Measurements from ENCODE around the gene RIC3.
A peak's percentile ranks its signal among the peaks of the same experiment; 100 is the strongest.

The RIC3 gene

DNA sequence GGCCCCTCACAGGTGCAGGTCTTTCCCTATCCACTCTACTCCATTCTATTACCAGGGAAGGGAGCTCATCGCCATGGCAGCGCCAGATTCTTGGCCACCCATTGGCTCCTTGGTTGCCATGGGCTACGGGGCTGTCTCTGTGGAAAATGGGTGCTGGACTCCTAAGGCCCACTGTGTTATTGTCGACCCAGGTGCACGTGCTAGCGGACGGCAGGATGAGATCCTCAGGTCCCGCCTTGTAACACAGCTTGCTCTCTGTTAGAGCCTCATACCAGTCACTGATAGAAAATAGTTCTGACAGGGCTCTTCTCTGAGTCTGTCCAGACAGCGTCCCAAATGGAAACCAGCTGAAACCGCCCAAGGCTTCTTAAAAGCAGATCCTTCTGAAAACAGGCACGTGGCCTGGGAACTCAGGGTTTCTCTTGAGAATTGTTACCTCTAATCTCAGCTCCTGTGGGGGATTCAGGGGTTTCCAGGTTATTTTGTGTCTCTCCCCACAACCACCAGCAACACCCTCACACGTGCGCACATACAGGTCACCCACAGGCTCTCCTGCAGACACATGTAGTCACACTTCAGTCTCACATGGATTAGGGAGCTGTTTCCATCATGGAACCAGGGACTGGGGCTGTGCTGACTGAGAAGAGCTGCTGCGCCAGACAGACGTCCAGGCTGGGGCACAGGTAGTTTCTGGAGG, 86.3 kb downstream of the RIC3 start:
- TF ChIP-seq POLR2A (IDR thresholded peaks at IDR 0.05; ENCODE audit: low read depth, low read length), result no peak
- no peak for FAIRE-seq
- DNase-seq (ENCODE audit: insufficient read length, low spot score), result no peak

DNA sequence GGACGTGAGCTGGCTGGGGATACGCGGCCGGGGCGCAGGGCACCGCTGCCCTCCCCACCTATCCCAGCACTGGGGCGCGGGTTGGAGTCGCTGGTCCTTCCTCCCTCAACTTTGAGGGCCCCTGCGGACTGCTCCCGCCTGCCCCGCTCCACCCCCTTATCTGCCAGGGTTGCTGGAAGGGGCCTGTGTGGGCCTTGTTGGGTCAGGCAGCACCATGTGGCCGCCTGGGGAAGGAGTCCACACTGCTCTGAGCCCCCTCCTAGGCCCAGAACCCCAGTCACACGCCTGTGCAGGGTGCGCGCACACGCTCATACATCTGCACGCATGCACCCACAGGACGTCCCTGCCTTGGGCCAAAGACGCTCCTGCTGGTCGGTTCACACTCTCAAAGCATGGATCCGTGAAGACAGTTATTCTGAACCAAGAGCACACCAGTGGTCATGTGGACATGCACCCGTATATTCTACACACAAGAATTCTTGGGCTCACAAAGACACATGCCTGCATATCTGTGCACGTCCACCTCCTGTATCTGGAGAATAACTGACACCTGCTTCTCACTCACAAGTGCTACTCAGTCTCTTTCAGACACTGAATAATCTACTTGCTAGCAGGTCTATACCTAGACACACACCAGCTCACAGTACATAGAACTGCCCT, 87.1 kb downstream of the RIC3 start:
- TF ChIP-seq POLR2A (IDR thresholded peaks at IDR 0.05; ENCODE audit: low read depth, low read length), result no peak
- DNase-seq (ENCODE audit: insufficient read length, low spot score) (no peak), FAIRE-seq (no peak)

DNA sequence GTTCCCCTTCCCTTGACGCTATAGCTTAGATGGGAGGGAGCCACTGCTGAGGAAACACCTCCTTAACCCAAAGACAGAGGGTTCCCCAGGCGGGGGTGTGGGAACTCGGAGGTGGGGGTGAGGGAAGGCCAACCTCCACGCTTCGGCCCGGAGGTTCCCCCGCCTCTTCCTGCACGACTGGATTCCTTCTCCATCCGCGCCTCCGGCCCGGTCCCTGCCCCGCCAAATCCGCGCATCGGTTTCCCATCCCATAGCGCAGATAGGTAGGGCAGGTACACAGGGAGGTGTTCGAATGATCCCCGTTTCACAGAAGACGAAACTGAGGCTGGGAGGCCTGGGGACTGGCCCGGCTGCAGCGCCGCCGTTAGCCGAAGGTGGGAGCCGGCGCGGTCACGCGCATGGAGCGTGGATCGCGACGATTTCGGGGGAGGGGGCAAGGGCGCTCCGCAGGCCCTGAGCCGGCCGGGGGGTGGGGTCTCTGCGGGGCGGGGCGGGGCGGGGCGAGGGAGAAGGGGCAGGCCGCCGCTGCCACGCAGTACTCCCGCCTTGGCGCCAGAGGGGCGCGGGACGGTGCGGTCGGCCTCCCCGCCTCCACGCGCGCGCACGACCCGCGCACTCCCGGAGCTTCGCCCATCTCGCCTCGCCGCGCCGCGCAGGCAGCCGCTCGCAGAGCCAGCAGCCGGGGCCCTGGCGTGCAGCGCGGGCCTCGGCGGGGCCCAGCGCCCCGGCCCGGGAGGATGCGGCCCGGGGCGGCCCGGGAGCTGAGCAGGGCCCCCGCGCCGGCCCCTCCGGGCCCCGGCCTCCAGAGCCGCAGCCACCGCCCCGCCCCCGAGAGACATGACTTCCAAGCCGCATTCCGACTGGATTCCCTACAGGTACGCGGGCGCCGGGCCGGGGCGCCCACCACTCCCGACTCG, 87.9 kb downstream of the RIC3 start, which contains the start of gene TUB:
TSS of gene TUB (plus strand) at position 538 of the 917 bp plus-strand sequence. CDS start at position 838, 300 bp downstream.
- no peak for DNase-seq (ENCODE audit: insufficient read length, low spot score)
- TF ChIP-seq POLR2A (IDR thresholded peaks at IDR 0.05; ENCODE audit: low read depth, low read length), result peak; percentile 57; the same call in 1 of the 2 replicates
- no peak for FAIRE-seq

DNA sequence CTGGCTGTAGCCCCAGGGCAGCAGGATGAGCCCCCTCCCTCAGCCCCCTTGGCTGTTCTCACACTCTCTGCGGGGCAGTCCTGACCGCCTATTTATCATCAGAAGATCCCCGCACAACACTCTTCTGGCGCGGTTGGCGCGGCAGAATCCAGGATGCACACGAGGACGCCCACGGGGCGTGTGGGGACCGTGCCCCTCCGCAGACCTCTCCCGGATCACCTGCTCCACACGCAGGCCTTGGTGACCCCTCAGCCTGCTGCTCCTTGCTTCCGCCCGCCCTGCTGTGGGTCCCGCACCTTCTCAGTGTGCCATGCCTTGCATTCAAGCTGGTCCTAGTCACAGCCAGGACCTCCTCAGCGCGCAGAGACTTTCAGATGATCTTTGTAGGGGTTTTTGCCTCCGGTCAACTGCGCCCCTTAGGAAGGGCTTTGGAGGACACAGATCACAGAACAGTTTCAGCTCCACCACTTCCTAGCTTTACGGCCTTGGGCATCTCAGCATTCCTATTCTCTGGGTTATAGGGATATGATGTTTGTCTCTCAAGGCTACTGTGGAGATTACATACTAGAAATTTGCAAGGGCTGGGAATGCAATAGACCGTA, 88.7 kb downstream of the RIC3 start:
- DNase-seq (ENCODE audit: insufficient read length, low spot score), result no peak
- FAIRE-seq, result no peak
- TF ChIP-seq POLR2A (IDR thresholded peaks at IDR 0.05; ENCODE audit: low read depth, low read length), result no peak

DNA sequence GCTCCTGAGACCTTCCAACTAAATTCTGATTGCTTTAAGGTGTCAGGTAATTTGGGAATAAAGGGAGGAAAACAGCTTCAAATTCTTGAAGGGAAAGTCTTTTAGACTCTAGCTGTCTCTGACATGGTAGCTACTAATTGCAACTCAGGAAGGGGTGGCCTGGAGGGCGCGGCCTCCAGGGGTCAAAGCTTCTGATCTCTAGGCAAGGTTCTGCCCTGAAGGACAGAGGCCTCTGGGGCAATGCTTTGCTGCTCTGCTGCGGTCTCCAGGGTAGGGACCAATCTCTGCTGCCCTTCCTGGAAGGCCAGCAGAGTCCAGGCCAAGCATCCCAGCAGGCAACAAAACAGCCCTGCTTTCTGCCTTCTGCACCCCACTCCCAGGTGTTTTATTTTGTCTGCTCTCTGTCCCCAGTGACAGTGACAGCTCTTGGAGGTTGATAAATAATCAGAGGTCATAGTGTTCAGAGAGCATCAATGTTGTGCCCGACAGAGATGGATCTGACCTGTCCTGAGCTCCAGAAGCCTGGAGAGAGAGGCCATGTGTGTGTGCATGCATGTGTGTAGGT, 89.6 kb downstream of the RIC3 start:
- FAIRE-seq (no peak), DNase-seq (ENCODE audit: insufficient read length, low spot score) (no peak)
- TF ChIP-seq POLR2A (IDR thresholded peaks at IDR 0.05; ENCODE audit: low read depth, low read length), result no peak

DNA sequence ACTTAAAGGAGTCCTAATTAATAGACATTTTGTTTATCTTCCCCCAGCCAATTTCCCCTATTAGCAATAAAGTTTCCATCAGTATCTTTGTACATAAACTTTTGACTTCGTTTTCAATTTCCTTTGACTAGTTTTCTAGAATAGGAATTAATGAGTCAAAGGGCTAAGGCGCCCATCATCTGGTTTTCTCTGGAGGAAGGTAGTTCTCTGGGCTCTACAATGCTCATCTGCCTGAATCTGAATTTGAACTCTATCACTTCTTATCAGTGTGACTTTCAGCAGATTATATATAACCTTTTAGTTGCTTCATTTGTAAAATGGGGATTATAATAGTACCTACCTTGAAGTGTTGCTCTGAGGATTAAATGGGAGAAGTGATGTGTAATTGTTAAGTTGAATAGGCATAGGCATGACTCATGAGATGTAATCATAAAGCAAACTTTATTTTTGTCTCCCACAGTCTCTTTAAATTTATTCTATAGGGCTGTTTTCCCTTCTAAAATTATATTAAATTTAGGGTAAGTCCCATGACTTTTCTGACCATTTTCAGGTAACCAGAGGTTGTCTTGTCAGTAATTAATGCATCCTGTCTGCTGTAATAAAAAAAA, 93.6 kb downstream of the RIC3 start:
- no peak for FAIRE-seq
- TF ChIP-seq POLR2A (IDR thresholded peaks at IDR 0.05; ENCODE audit: low read depth, low read length), result no peak
- DNase-seq (ENCODE audit: insufficient read length, low spot score), result no peak

DNA sequence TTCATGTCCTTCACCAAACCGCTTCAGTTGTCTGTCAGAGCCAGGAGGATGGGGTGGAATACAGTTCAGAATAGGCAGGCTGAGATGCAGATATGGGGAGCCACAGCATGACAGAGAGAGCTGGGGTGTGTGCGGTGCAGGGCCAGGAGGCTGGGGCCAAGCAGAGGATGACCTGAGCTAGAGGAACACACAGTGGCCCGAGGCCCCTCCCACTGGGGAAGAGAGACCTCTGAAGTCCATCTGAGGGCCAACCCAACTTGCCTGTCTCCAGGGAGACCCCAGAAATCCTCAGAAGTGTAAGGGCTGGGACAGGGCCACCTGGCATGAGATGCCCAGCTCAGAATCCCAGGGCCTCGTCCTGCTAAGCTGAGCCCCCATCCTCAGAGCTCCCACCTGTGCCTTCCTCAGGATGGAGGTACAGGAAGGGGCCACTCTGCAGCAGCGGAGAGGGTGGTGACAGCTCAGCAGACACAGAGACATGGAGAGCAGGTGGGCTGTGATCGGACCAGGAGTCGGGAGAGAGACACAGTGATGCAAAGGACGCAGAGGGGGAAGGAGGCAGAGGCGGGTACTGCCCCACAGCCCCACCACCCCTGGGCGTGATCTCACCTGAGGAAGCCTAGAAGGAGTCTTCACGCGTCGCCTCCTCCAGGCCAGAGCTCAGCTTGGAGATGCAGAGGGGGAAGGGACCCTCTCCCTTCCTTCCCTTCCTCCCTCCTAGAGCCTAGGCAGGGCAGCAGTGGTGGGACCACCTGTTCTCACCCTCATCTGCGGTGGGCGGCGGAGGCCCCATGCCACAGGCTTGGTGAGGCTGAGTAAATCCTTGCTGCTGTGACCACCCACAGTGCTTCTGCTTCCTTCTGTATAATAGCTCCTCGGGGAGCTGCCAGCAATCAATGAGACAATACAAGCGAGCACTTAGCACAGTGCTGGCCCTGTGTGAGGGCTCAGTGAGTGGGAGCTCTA, 96.9 kb downstream of the RIC3 start:
- FAIRE-seq, result no peak
- DNase-seq (ENCODE audit: insufficient read length, low spot score), result no peak
- no peak for TF ChIP-seq POLR2A (IDR thresholded peaks at IDR 0.05; ENCODE audit: low read depth, low read length)

DNA sequence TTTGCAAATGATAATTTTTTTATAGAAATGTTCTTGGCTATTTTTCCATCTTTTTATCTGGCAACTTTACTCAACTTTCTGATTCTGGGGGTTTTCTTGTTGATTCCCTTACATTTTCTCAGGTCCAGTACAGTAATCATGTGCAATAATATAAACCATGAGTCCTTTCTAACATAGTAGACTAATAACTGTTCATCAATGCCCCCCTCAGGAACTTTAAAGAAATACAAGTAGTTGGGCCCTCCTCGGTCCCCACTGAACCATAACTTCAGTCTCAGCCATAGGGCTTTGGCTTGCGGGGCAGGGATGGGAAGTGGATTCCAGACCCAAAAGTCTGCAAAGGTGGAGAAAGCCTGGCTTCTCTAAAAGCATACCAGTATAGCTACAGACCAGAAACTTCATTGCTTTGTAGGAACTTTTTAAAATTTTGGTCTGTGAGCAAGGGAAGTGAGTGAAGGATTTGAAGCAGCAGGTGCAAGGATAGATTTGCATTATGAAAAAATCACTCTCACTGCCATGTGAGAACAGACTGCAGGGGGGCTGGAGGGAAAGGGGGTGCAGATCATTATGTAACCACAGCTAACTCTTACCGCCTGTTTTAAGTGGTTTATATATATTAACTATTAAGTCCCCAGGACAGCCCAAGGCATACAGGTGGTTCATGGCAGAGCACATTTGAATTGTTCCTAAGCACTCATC, 98.3 kb downstream of the RIC3 start:
- FAIRE-seq (no peak), DNase-seq (ENCODE audit: insufficient read length, low spot score) (peak; percentile 70)
- TF ChIP-seq POLR2A (IDR thresholded peaks at IDR 0.05; ENCODE audit: low read depth, low read length), result no peak

DNA sequence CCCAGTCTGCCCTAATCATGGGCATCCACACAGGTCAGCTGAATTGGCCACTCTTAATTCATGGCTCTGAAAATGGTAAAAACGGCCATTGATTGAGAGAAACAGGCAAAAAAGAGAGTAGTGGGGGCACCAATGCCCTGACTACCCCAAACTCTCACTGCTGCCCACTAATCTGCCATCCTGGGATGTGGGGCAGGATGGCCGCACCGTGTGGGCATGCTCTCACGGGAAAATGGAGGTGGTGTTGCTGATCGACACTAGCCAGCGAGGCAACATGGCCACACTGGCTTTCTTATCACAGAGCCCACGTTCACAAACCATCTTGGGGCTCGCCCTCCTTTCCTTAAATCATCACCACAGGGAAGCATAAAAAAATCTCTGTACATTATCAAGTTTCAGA, 99.1 kb downstream of the RIC3 start:
- DNase-seq (ENCODE audit: insufficient read length, low spot score) (no peak), FAIRE-seq (no peak)
- no peak for TF ChIP-seq POLR2A (IDR thresholded peaks at IDR 0.05; ENCODE audit: low read depth, low read length)

DNA sequence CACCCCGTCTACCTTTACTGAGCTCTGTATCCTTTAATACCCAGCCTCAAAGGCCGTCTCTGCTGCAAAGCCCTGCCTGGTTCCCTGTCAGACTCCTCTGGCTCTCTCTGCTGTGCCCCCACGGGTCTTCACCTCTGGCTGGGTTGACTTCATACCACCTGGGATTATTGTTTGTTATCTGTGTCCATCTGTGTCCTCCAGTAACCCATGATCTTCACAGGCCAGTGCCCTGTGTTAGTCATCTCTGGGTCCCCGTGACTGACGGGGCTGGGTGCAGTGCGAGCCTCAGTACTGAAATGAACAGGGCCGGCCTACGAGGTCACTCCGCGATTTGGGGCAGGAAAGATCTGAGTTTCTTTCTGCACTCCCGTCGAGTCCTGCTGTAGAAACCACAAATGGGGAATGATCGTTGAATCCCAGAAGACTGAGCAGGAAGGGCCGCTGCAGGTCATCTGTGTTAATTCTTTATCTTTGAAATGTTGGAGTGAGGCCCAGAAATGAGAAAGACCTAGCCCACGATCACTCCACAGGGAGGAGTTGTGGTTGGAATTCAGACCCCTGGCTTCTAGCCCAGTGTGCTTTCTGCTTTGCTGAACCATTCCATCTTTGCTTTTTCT, 100.1 kb downstream of the RIC3 start:
- DNase-seq (ENCODE audit: insufficient read length, low spot score), result peak; percentile 84
- TF ChIP-seq POLR2A (IDR thresholded peaks at IDR 0.05; ENCODE audit: low read depth, low read length), result no peak
- FAIRE-seq, result peak; percentile 66

DNA sequence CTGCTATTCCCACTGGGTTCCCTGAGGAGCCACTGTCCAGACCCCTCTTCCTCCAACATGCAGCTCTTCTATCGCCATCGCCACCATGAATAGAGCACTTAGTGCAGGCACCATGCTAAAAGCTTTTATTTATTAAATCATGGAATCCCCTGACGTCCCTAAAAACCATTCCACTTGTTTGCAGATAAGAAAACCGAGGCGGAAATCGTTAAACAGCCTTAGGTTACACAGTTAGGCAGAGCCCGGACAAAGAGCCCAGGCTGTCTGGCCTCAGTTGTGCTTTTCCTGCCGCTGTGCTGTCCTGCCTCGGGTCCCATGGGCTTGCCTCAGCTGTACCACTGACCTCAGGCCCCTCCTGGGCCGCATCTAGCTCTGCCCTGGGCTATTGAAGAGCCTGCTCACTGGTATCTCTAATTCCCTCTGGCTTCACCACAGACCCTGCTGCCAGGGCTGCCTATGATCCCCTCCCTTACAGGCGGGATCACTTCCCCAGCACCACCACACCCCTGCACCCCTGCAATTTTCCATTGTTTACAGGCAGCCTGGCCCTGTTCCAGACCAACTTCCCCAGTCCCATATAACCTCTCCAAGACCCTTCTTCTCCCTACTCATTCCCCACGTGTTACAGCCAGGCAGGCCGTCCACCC, 100.8 kb downstream of the RIC3 start:
- DNase-seq (ENCODE audit: insufficient read length, low spot score) (no peak), FAIRE-seq (no peak)
- no peak for TF ChIP-seq POLR2A (IDR thresholded peaks at IDR 0.05; ENCODE audit: low read depth, low read length)
